Ectodermal cell (in vitro differentiated cells): ENCODE results near the gene SFT2D2.

Experiments used
- H3K27ac ChIP-seq: 2 replicates; pipeline ENCODE4 v1.7.0; 2013; ENCODE audit warnings: mild to moderate bottlenecking, low read depth, low read length; ENCODE audit not compliant: insufficient read depth, poor library complexity, severe bottlenecking
- H3K27me3 ChIP-seq: 2 replicates; pipeline ENCODE4 v1.7.0; 2013; ENCODE audit warnings: mild to moderate bottlenecking, low read length; ENCODE audit not compliant: insufficient read depth, control insufficient read depth, poor library complexity, severe bottlenecking
- H3K36me3 ChIP-seq: one replicate; pipeline ENCODE4 v1.7.0; 2013; ENCODE audit warnings: low read length; ENCODE audit not compliant: control insufficient read depth, insufficient read depth
- H3K4me1 ChIP-seq: one replicate; pipeline ENCODE4 v1.7.0; 2013; ENCODE audit warnings: low read length; ENCODE audit not compliant: control insufficient read depth, insufficient read depth
- H3K4me3 ChIP-seq: 2 replicates; pipeline ENCODE4 v1.7.0; 2013; ENCODE audit warnings: low read depth, low read length, control low read depth; ENCODE audit not compliant: insufficient read depth
- H3K9me3 ChIP-seq: 2 replicates; pipeline ENCODE4 v1.7.0; 2013; ENCODE audit warnings: mild to moderate bottlenecking, low read length, moderate library complexity; ENCODE audit not compliant: control insufficient read depth
- WGBS, 2 experiments: methylation state at CpG; one replicate each; pipeline ENCODE4 v1.1.7; 2013; ENCODE audit warnings: missing lambda C conversion rate in 2 of 2; 5-methylcytosine and 5-hydroxymethylcytosine counted together

Gene SFT2D2

DNA sequence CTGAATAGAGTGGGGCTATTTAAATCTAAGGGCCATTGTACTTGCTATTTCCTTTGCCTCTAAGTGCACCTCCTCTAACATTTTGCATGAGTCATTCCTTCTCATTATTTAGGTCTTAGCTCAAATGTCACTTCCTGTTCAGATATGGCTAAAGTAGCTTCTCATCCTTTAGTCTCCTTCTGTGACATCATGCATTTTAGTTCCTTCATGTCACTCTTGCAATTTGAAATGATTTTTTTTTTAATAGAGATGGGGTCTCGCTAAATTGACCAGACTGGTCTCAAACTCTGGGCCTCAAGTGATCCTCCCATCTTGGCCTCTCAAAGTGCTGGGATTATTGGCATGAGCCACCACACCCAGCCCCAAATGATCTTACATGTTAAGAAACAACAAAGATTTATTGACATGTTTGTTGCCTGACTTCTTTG is 61.4 kb downstream of the SFT2D2 start:
- H3K27me3 ChIP-seq = no peaks in the 10 kb centered on the region
- H3K36me3 ChIP-seq = no peaks in the 10 kb centered on the region
- peaks cover 4% of the 10 kb centered on the region for H3K4me1 ChIP-seq
- no peak overlapping the region for H3K27ac ChIP-seq
- 85 to 94% methylated on average over 1 of the region's 1 CpG for WGBS, 2 experiments
- H3K4me3 ChIP-seq = no peak overlapping the region
- H3K9me3 ChIP-seq = no peaks in the 10 kb centered on the region

DNA sequence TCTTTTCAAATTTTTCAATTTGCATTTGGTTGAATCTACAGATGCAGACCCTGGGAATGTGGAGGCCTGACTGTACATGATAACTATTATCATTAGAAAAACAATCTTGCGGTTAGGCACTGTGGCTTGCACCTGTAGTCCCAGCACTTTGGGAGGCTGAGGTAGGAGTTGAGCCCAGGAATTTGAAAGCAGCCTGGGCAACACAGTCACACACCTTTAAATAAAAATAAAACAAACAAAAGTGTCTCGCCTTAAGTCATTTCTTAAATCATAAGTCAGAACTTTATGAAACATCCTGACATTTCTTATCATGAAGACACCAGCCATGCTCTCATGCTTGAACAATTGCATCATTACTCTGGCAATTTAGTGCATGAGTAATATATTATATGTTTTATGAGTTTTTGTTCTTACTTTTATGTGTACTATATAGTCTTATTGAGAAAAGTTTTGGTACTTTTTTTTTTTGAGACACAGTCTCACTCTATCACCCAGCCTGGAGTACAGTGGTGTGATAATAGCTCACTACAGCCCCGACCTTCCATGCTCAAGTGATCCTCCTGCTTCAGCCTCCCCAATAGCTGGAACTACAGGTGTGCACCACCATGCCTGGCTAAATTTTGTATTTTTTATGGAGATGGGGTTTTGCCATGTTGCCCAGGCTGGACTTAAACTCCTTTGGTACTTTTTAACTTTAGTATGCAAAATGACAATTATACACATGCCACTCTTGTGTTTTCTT is 62.7 kb downstream of the SFT2D2 start:
- no peaks in the 10 kb centered on the region for H3K36me3 ChIP-seq
- H3K9me3 ChIP-seq = no peaks in the 10 kb centered on the region
- no peak overlapping the region for H3K4me3 ChIP-seq
- H3K27ac ChIP-seq = no peak overlapping the region
- 91 to 96% methylated on average over 3 of the region's 3 CpGs for WGBS, 2 experiments
- H3K27me3 ChIP-seq = no peaks in the 10 kb centered on the region
- H3K4me1 ChIP-seq = peaks cover 4% of the 10 kb centered on the region

DNA sequence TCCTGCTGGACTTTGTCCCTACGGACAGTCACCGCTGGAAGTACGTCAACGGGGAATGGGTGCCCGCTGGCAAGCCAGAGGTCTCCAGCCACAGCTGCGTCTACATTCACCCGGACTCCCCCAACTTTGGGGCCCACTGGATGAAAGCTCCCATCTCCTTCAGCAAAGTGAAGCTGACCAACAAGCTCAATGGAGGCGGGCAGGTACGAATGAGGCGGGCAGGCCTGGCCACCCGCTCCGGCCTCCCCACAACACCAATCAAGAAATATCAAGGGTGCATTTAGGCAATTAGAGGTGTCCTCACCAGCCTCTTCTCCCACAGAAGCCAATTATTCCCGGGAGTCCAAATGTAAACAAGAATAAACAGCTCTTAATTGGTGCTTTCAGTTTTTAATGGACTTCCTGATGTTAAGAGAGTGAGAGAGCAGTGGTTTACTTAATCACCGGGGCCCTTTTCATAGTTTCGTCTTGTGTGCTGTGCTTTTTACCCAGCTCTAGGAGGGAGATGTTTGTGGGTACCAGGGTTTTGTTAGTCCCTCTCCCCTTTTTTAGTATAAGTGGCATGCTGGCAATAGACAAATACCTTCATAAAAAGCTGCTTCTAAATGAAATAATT is 65.5 kb downstream of the SFT2D2 start:
- Histone ChIP-seq H3K27me3 (no peaks in the 10 kb centered on the region), H3K36me3 (no peaks in the 10 kb centered on the region), H3K9me3 (no peaks in the 10 kb centered on the region), H3K4me1 (no peaks in the 10 kb centered on the region), H3K4me3 (no peak overlapping the region), H3K27ac (no peak overlapping the region)
- 83 to 92% methylated on average over 14 to 15 of the region's 15 CpGs for WGBS, 2 experiments

DNA sequence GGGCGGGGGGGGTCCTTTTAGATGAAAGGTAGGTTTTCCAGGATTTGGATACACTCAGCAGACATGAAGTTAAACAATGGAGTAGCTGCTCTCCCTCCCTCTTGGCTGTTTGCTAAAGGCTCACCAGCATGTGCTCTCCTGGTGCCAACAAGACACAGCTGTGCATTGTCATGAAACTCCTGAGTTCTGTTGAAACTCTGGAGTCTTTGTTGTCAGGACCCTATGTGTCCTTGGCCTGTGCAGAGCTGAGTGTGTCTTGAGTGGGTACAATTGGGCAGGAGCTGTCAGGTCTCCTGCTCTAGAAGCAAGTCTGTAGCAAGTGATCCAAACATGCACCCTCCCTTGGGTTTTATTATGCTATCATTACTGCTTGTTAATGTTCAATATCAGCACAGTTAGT is 67.6 kb downstream of the SFT2D2 start:
- Histone ChIP-seq H3K4me3 (no peak overlapping the region), H3K27ac (no peak overlapping the region), H3K36me3 (no peaks in the 10 kb centered on the region), H3K27me3 (no peaks in the 10 kb centered on the region), H3K9me3 (no peaks in the 10 kb centered on the region), H3K4me1 (no peaks in the 10 kb centered on the region)
- 75 to 83% methylated on average over 1 of the region's 1 CpG for WGBS, 2 experiments

DNA sequence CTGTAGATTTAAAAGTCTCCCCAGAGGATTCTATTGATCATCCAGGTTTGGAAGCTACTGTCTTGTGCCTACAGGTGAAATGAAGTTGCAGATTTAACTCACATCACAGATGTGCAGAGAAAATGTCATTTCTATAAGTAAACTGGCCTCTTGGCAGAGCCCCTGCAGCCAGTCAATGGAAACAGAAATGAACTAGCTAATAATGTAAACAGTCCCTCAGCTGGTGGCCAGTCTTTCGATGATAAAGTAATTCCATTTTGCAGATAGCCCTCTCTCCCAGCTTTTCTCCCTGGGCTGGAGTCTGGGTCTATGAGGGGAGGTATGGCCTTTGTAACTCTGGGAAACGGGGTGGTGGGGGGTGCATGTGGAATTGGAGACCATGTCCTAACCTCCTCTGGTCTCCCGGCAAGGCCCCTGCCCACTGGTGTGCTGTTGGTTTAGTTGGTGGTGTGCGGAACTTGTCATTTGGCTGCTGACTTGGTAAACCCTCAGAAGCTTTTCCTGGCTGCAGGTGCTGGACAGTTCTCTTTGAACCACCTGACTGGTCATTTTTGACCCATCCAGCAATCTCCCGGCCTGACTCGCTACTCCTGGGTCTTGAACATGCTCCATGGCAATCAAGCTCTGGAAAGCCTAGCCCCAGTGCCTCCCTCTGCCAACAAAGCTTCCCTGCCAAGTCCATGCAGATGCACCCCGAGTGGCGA is 69.8 kb downstream of the SFT2D2 start:
- Histone ChIP-seq H3K36me3 (no peaks in the 10 kb centered on the region), H3K4me1 (no peaks in the 10 kb centered on the region), H3K4me3 (no peak overlapping the region), H3K27me3 (no peaks in the 10 kb centered on the region), H3K9me3 (no peaks in the 10 kb centered on the region), H3K27ac (no peak overlapping the region)
- WGBS, 2 experiments = 92 to 98% methylated on average over 8 of the region's 8 CpGs

DNA sequence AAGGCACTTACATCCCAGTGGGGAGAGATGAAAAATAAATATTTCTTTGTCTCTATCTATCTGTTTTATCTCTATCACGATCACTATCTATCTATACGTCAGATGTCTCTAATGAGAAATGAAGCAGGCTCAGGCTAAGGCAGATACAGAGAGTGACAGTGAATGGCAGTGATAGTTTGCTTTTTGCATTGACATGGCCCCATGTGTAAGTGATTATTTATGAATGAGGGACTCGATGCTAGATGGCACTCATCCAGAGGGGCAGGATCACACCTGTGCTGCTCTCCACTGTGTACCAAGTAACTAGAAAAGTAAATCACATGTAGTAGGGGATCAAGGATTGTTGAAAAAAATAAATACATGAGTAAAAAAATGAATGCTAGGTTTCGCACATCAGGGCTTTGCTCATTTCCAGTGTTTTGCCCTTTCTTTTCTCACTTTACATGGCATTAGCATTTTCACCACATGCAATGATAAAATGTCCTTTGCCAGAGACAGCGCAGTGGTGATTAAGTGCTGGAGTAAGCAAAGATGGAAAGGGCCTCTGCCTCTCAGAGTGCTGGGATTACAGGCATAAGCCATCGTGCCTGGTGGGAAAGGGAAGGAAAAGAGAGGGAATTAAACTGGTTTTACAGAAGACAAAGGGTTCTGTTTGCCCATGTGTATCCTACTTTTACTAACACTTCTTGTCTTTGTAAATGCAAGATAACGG is 71.4 kb downstream of the SFT2D2 start:
- Histone ChIP-seq H3K9me3 (no peaks in the 10 kb centered on the region), H3K4me1 (no peaks in the 10 kb centered on the region), H3K27me3 (no peaks in the 10 kb centered on the region), H3K27ac (no peak overlapping the region), H3K4me3 (no peak overlapping the region), H3K36me3 (no peaks in the 10 kb centered on the region)
- WGBS, 2 experiments = 93 to 96% methylated on average over 5 to 7 of the region's 7 CpGs

DNA sequence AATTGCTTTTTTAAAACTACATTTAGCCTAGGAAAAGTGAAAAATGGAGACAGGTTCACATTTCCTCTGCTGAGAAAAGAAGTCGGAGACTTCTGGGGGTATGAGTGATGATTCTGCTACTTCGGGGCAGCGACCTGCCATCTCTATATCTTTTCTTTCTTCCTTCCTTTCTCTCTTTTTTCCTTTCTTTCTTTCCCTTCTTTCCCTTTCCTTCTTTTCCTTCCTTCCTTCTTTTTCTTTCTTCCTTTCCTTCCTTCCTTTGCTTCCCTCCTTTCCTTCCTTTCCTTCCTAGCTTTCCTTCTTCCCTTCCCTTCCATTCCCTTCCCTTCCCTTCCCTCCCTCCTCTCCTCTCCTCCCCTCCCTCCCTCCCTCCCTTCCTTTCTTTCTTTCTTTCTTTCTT is 72.6 kb downstream of the SFT2D2 start:
- no peak overlapping the region for H3K4me3 ChIP-seq
- no peaks in the 10 kb centered on the region for H3K4me1 ChIP-seq
- no peaks in the 10 kb centered on the region for H3K27me3 ChIP-seq
- H3K27ac ChIP-seq = no peak overlapping the region
- H3K36me3 ChIP-seq = no peaks in the 10 kb centered on the region
- WGBS, 2 experiments = 92 to 94% methylated on average over 3 of the region's 3 CpGs
- no peaks in the 10 kb centered on the region for H3K9me3 ChIP-seq

DNA sequence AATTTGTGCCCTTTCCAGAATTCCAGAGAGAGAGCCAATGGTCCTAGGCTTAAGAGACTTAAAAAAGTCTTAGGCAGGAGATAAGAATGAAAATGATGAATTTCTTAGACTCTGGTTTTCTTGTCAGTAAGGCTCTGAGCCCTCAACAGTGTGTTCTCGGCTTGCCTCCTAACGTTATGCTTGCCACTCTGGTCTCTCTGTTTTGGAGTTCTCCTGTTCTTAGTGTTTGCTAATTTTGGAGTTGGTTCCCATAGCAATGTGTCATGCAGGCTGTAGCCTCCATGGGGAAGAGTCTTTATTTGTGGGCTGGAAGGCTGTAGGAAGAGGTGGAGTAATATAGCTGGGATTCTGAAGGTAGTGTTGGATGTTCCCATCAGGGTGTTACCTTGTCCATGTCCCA is 74.8 kb downstream of the SFT2D2 start:
- no peak overlapping the region for H3K4me3 ChIP-seq
- no peaks in the 10 kb centered on the region for H3K9me3 ChIP-seq
- H3K36me3 ChIP-seq = no peaks in the 10 kb centered on the region
- H3K27ac ChIP-seq = no peak overlapping the region
- H3K27me3 ChIP-seq = no peaks in the 10 kb centered on the region
- WGBS, 2 experiments = 86 to 88% methylated on average over 2 of the region's 2 CpGs
- H3K4me1 ChIP-seq = no peaks in the 10 kb centered on the region

DNA sequence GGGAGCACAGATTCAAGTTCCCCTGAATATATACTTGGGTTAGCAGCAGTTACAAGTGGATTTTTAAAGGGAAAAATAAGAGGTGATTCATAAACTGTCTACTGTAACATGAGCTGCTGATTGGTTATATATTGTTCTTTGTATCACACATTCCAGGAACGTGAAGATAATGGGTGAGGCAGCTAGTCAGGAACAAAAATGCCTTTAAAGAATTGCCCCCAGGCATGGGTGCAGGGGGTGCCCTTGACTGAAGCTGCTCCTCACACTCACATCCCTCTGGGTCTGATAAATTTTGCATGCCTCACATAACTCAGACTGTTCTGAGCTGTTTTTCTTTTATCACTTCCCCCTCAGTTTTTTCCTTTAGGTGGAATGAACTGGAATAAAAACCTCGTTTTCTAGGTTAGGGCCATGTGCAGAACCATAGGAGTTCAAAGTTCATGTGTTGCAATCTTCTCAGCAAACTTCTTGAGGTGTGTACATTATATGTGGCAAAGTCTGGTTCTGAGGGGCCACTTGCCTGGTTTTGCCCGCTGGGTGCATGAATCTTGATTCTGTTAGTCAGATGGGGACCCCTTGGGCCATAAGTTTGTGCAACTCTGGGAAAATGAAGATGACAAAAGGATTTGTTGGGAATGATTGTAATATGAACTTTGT is 76.0 kb downstream of the SFT2D2 start:
- no peaks in the 10 kb centered on the region for H3K36me3 ChIP-seq
- no peaks in the 10 kb centered on the region for H3K4me1 ChIP-seq
- H3K9me3 ChIP-seq = no peaks in the 10 kb centered on the region
- 79 to 81% methylated on average over 3 of the region's 3 CpGs for WGBS, 2 experiments
- no peak overlapping the region for H3K4me3 ChIP-seq
- H3K27me3 ChIP-seq = no peaks in the 10 kb centered on the region
- no peak overlapping the region for H3K27ac ChIP-seq
